ENCODE data around the gene P3H2.

The P3H2 gene

GRCh38 chr3:190044142-190044541, 76.6 kb downstream of the P3H2 start:
- no peak for ATAC-seq
- TF ChIP-seq BACH2 (CRISPR knock-in tag; IDR thresholded peaks at IDR 0.05; ENCODE audit: borderline replicate concordance) (no peak), CSDC2 (CRISPR knock-in tag; IDR thresholded peaks at IDR 0.05) (no peak), ARNTL (CRISPR knock-in tag; IDR thresholded peaks at IDR 0.05; ENCODE audit: borderline replicate concordance, low read depth) (no peak), ISL1 (CRISPR knock-in tag; IDR thresholded peaks at IDR 0.05) (no peak), SNAI2 (CRISPR knock-in tag; IDR thresholded peaks at IDR 0.05) (no peak), RARB (CRISPR knock-in tag; IDR thresholded peaks at IDR 0.05) (no peak), ZNF565 (CRISPR knock-in tag; conservative IDR thresholded peaks at IDR 0.05; ENCODE audit: low read depth) (no peak), ZFP3 (CRISPR knock-in tag; IDR thresholded peaks at IDR 0.05) (no peak), TCF4 (CRISPR knock-in tag; IDR thresholded peaks at IDR 0.05; ENCODE audit: borderline replicate concordance) (no peak), ZNF8 (CRISPR knock-in tag; IDR thresholded peaks at IDR 0.05) (no peak), GLIS3 (CRISPR knock-in tag; IDR thresholded peaks at IDR 0.05) (no peak), POU6F1 (CRISPR knock-in tag; IDR thresholded peaks at IDR 0.05; ENCODE audit: borderline replicate concordance, low read depth) (no peak), CREB5 (CRISPR knock-in tag; IDR thresholded peaks at IDR 0.05; ENCODE audit: low read depth) (no peak), PPARA (CRISPR knock-in tag; IDR thresholded peaks at IDR 0.05; ENCODE audit: borderline replicate concordance) (no peak)
- TF ChIP-seq, protein P1, sequence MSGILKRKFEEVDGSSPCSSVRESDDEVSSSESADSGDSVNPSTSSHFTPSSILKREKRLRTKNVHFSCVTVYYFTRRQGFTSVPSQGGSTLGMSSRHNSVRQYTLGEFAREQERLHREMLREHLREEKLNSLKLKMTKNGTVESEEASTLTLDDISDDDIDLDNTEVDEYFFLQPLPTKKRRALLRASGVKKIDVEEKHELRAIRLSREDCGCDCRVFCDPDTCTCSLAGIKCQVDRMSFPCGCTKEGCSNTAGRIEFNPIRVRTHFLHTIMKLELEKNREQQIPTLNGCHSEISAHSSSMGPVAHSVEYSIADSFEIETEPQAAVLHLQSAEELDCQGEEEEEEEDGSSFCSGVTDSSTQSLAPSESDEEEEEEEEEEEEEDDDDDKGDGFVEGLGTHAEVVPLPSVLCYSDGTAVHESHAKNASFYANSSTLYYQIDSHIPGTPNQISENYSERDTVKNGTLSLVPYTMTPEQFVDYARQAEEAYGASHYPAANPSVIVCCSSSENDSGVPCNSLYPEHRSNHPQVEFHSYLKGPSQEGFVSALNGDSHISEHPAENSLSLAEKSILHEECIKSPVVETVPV (CRISPR knock-in tag; IDR thresholded peaks at IDR 0.05): no peak

DNA sequence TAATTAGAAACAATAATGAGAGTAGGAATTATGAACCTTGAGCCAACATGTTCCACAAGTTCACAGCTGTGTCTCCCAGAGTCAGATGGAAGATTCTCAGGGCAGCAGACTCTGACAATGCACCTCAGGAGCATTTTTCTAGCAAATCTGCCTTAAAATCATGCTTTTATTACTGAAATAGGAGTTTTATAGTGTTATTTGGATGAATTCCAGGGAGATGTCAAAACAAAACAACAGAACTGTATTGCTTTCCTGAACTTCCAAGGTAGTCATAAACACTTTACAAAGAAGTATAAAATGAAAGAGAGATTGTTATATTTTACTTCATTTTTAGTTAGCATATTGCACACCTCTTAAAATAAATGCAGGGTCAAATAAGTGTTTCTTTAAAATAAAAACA, 77.0 kb downstream of the P3H2 start:
- no peak for ATAC-seq
- TF ChIP-seq ZNF8 (CRISPR knock-in tag; IDR thresholded peaks at IDR 0.05) (no peak), ARNTL (CRISPR knock-in tag; IDR thresholded peaks at IDR 0.05; ENCODE audit: borderline replicate concordance, low read depth) (no peak), BACH2 (CRISPR knock-in tag; IDR thresholded peaks at IDR 0.05; ENCODE audit: borderline replicate concordance) (no peak), OSR1 (CRISPR knock-in tag; IDR thresholded peaks at IDR 0.05) (no peak), SNAI2 (CRISPR knock-in tag; IDR thresholded peaks at IDR 0.05) (no peak), ZFP30 (CRISPR knock-in tag; IDR thresholded peaks at IDR 0.05) (no peak), TCF4 (CRISPR knock-in tag; IDR thresholded peaks at IDR 0.05; ENCODE audit: borderline replicate concordance) (no peak), ESRRG (CRISPR knock-in tag; IDR thresholded peaks at IDR 0.05) (no peak), TOX (CRISPR knock-in tag; IDR thresholded peaks at IDR 0.05; ENCODE audit: borderline replicate concordance) (no peak), RARB (CRISPR knock-in tag; IDR thresholded peaks at IDR 0.05) (no peak), CSDC2 (CRISPR knock-in tag; IDR thresholded peaks at IDR 0.05) (no peak), GLIS3 (CRISPR knock-in tag; IDR thresholded peaks at IDR 0.05) (no peak), ZC3H10 (CRISPR knock-in tag; IDR thresholded peaks at IDR 0.05) (no peak), CREB5 (CRISPR knock-in tag; IDR thresholded peaks at IDR 0.05; ENCODE audit: low read depth) (no peak)
- TF ChIP-seq, protein P1 (CRISPR knock-in tag; IDR thresholded peaks at IDR 0.05): no peak
- TF ChIP-seq, protein P2, sequence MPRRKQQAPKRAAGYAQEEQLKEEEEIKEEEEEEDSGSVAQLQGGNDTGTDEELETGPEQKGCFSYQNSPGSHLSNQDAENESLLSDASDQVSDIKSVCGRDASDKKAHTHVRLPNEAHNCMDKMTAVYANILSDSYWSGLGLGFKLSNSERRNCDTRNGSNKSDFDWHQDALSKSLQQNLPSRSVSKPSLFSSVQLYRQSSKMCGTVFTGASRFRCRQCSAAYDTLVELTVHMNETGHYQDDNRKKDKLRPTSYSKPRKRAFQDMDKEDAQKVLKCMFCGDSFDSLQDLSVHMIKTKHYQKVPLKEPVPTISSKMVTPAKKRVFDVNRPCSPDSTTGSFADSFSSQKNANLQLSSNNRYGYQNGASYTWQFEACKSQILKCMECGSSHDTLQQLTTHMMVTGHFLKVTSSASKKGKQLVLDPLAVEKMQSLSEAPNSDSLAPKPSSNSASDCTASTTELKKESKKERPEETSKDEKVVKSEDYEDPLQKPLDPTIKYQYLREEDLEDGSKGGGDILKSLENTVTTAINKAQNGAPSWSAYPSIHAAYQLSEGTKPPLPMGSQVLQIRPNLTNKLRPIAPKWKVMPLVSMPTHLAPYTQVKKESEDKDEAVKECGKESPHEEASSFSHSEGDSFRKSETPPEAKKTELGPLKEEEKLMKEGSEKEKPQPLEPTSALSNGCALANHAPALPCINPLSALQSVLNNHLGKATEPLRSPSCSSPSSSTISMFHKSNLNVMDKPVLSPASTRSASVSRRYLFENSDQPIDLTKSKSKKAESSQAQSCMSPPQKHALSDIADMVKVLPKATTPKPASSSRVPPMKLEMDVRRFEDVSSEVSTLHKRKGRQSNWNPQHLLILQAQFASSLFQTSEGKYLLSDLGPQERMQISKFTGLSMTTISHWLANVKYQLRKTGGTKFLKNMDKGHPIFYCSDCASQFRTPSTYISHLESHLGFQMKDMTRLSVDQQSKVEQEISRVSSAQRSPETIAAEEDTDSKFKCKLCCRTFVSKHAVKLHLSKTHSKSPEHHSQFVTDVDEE (CRISPR knock-in tag; IDR thresholded peaks at IDR 0.05): no peak
